ENCODE measurements around the gene ZNF732. TPM values are rescaled to one million over a fixed set of nuclear protein-coding genes. Genes with fewer than 3 reads are reported as not detected.

ZNF732 gene
- total RNA-seq, 4 donors from 2014 or later, result 0.16 TPM; not detected in 3

- peak overlapping the region; percentile 66 to 94 (median 78) for H3K4me3 ChIP-seq
- in situ Hi-C loops (cut with MboI; ENCODE audit: low pct_ligation_motif_present in 1 of 4, low pct_unique_long_range_greater_than_20kb in 1 of 4, low sequenced_read_pairs in 3 of 4) (no loop called here), intact Hi-C loops (cut with DNase I; ENCODE audit: low total_unique reads) (no loop called here)
- peak overlapping the region; percentile 89 to 98 (median 94) for H3K27ac ChIP-seq
- WGBS, 2 donors (ENCODE audit: low coverage in 1 of 2), result 5% methylated on average over 52 of the region's 52 CpGs; no CpG with 5 or more reads in 1 of the 2 donors
- H3K9me3 ChIP-seq, result peaks cover 27 to 31% of the 10 kb centered on the region in 2 donors
- H3K4me1 ChIP-seq, result peaks cover 9 to 17% (median 13%) of the 10 kb centered on the region in 4 donors
- TF ChIP-seq POLR2AphosphoS5 (IDR thresholded peaks at IDR 0.05) (no peak), POLR2A (IDR thresholded peaks at IDR 0.05) (no peak), EP300 (IDR thresholded peaks at IDR 0.05; ENCODE audit: low read depth) (no peak), CTCF (IDR thresholded peaks at IDR 0.05) (no peak)
- peaks cover 0 to 29% (median 3%) of the 10 kb centered on the region in 4 donors for H3K36me3 ChIP-seq
- no peaks in the 10 kb centered on the region for H3K27me3 ChIP-seq
- no peak for DNase-seq
Measured at GRCh38 chr4:337932-338758, 32.9 kb upstream of the ZNF732 start.

- peaks cover 23% of the 10 kb centered on the region in 2 donors for H3K9me3 ChIP-seq
- WGBS, 2 donors (ENCODE audit: low coverage in 1 of 2), result 0% methylated on average over 48 of the region's 59 CpGs; no CpG with 5 or more reads in 1 of the 2 donors
- peak; percentile 97 for DNase-seq
- intact Hi-C loops (cut with DNase I; ENCODE audit: low total_unique reads) (no loop called here), in situ Hi-C loops (cut with MboI; ENCODE audit: low pct_ligation_motif_present in 1 of 4, low pct_unique_long_range_greater_than_20kb in 1 of 4, low sequenced_read_pairs in 3 of 4) (no loop called here)
- H3K27ac ChIP-seq, result peak within 1 kb of the TSS; percentile 89 to 98 (median 94)
- H3K4me1 ChIP-seq, result peaks cover 9 to 17% (median 13%) of the 10 kb centered on the region in 4 donors
- TF ChIP-seq POLR2A (IDR thresholded peaks at IDR 0.05) (peak; percentile 87), POLR2AphosphoS5 (IDR thresholded peaks at IDR 0.05) (peak; percentile 84 to 88 (median 88)), EP300 (IDR thresholded peaks at IDR 0.05; ENCODE audit: low read depth) (no peak), CTCF (IDR thresholded peaks at IDR 0.05) (no peak)
- peak within 1 kb of the TSS; percentile 66 to 94 (median 78) for H3K4me3 ChIP-seq
- peaks cover 0 to 21% (median 3%) of the 10 kb centered on the region in 4 donors for H3K36me3 ChIP-seq
- no peaks in the 10 kb centered on the region for H3K27me3 ChIP-seq
Measured at GRCh38 chr4:337143-337931, 32.1 kb upstream of the ZNF732 start, which contains the start of gene ZNF141. Gene ZNF141, plus strand, starts transcription at chr4:337814. Its CDS starts 170 bp downstream, at chr4:337984.

GRCh38 chr4:336893-337142, 31.5 kb upstream of the ZNF732 start:
- no peak for DNase-seq
- no peak for TF ChIP-seq POLR2AphosphoS5 (IDR thresholded peaks at IDR 0.05)
- TF ChIP-seq POLR2A (IDR thresholded peaks at IDR 0.05), result no peak
- TF ChIP-seq EP300 (IDR thresholded peaks at IDR 0.05; ENCODE audit: low read depth), result no peak
- TF ChIP-seq CTCF (IDR thresholded peaks at IDR 0.05), result no peak
- Histone ChIP-seq H3K36me3 (peaks cover 0 to 15% (median under 1%) of the 10 kb centered on the region in 4 donors), H3K27me3 (no peaks in the 10 kb centered on the region), H3K27ac (peak overlapping the region; percentile 89 to 98 (median 94)), H3K4me1 (peaks cover 9 to 17% (median 13%) of the 10 kb centered on the region in 4 donors), H3K9me3 (peaks cover 17 to 21% of the 10 kb centered on the region in 2 donors), H3K4me3 (peak overlapping the region; percentile 61 to 94 (median 72))
- intact Hi-C loops (cut with DNase I; ENCODE audit: low total_unique reads), result no loop called here
- in situ Hi-C loops (cut with MboI; ENCODE audit: low pct_ligation_motif_present in 1 of 4, low pct_unique_long_range_greater_than_20kb in 1 of 4, low sequenced_read_pairs in 3 of 4), result no loop called here
- WGBS, 2 donors (ENCODE audit: low coverage in 1 of 2), result no CpG with 5 or more reads among the region's 18 CpGs

Data from transverse colon (tissue), 4 donors.